WTC11 (cell line): ENCODE measurements around the gene VDR. TPM values are rescaled to one million over a fixed set of nuclear protein-coding genes. Genes with fewer than 3 reads are reported as not detected.
A peak's percentile ranks its signal among the peaks of the same experiment; 100 is the strongest.

Experiments
- ATAC-seq: fragments of 200-7000 bp; cut with Tn5 transposase; 2 replicates; pipeline ENCODE4 v1.10.0; 2021; ENCODE audit warnings: mild to moderate bottlenecking, moderate library complexity
- CTCF ChIA-PET: fragments of 300-600 bp; sonication (Branson Sonifier 250); formaldehyde crosslinking; loops from one replicate; lab custom pipeline; 2021; ENCODE audit warnings: antibody characterized with exemption; lab: Charles Lee
- POLR2A ChIA-PET: fragments of 350-600 bp; sonication (Branson Sonifier 250); formaldehyde crosslinking; loops from one replicate; lab custom pipeline; 2021; ENCODE audit warnings: antibody characterized with exemption; lab: Charles Lee
- DNase-seq: peaks from one replicate; pipeline ENCODE4 v3.0.0; 2021; ENCODE audit warnings: low spot score
- H3K27ac Mint-ChIP-seq: 2 replicates; pipeline ENCODE4 v1.8.0; 2021; ENCODE audit warnings: mixed read lengths
- H3K27me3 Mint-ChIP-seq: 2 replicates; pipeline ENCODE4 v1.8.0; 2021; ENCODE audit warnings: low read depth, mild to moderate bottlenecking, moderate library complexity, mixed read lengths
- H3K36me3 Mint-ChIP-seq: 2 replicates; pipeline ENCODE4 v1.8.0; 2021; ENCODE audit warnings: mixed read lengths
- H3K4me1 Mint-ChIP-seq: 2 replicates; pipeline ENCODE4 v1.8.0; 2022; ENCODE audit warnings: mixed read lengths
- H3K4me3 Mint-ChIP-seq: 2 replicates; pipeline ENCODE4 v1.8.0; 2021; ENCODE audit warnings: mild to moderate bottlenecking, moderate library complexity, mixed read lengths
- H3K9me3 Mint-ChIP-seq: 2 replicates; pipeline ENCODE4 v1.8.0; 2021; ENCODE audit warnings: mixed read lengths
- CBFB ChIP-seq: sonication (generic); formaldehyde crosslinking; IDR thresholded peaks from 2 replicates; pipeline ENCODE4 v1.8.1; 2022; ENCODE audit warnings: mild to moderate bottlenecking, low read depth, missing genetic modification reagents
- EMX1 ChIP-seq: fragments of 250-450 bp; sonication (Bioruptor Pico); IDR thresholded peaks from 2 replicates; pipeline ENCODE4 v1.8.0; 2021; ENCODE audit warnings: mild to moderate bottlenecking
- ESRRA ChIP-seq: sonication (generic); formaldehyde crosslinking; IDR thresholded peaks from 2 replicates; pipeline ENCODE4 v1.8.1; 2022; ENCODE audit warnings: mild to moderate bottlenecking, missing genetic modification reagents, borderline replicate concordance
- ETV6 ChIP-seq: sonication (generic); formaldehyde crosslinking; IDR thresholded peaks from 2 replicates; pipeline ENCODE4 v1.8.1; 2022; ENCODE audit warnings: mild to moderate bottlenecking, missing genetic modification reagents
- FOXK1 ChIP-seq: sonication (generic); formaldehyde crosslinking; IDR thresholded peaks from 2 replicates; pipeline ENCODE4 v1.8.0; 2022; ENCODE audit warnings: mild to moderate bottlenecking, moderate library complexity, missing genetic modification reagents
- GABPB1 ChIP-seq: sonication (generic); formaldehyde crosslinking; IDR thresholded peaks from 2 replicates; pipeline ENCODE4 v1.8.1; 2023; ENCODE audit warnings: mild to moderate bottlenecking, missing genetic modification reagents
- IRF2 ChIP-seq: sonication (generic); formaldehyde crosslinking; IDR thresholded peaks from 2 replicates; pipeline ENCODE4 v1.8.0; 2022; ENCODE audit warnings: low read depth, missing genetic modification reagents, borderline replicate concordance
- JAZF1 ChIP-seq: fragments of 250-450 bp; sonication (Bioruptor Pico); IDR thresholded peaks from 2 replicates; pipeline ENCODE4 v1.9.0; 2021; ENCODE audit warnings: moderate library complexity, mild to moderate bottlenecking, inconsistent platforms
- NR1H2 ChIP-seq: sonication (generic); formaldehyde crosslinking; IDR thresholded peaks from 2 replicates; pipeline ENCODE4 v1.9.0; 2021; ENCODE audit warnings: mild to moderate bottlenecking, moderate library complexity, missing genetic modification reagents
- RELA ChIP-seq: sonication (generic); formaldehyde crosslinking; IDR thresholded peaks from 2 replicates; pipeline ENCODE4 v1.8.1; 2022; ENCODE audit warnings: missing genetic modification reagents, mild to moderate bottlenecking, borderline replicate concordance
- RORB ChIP-seq: fragments of 250-450 bp; sonication (Bioruptor Pico); IDR thresholded peaks from 2 replicates; pipeline ENCODE4 v1.9.0; 2021; ENCODE audit warnings: mild to moderate bottlenecking
- SMAD3 ChIP-seq: sonication (generic); formaldehyde crosslinking; IDR thresholded peaks from 2 replicates; pipeline ENCODE4 v1.8.0; 2022; ENCODE audit warnings: missing genetic modification reagents, mild to moderate bottlenecking, borderline replicate concordance
- SOX15 ChIP-seq: fragments of 250-450 bp; sonication (Bioruptor Pico); IDR thresholded peaks from 2 replicates; pipeline ENCODE4 v1.9.0; 2021; ENCODE audit warnings: mild to moderate bottlenecking
- TEAD4 ChIP-seq: sonication (generic); formaldehyde crosslinking; IDR thresholded peaks from 2 replicates; pipeline ENCODE4 v1.8.0; 2022; ENCODE audit warnings: mild to moderate bottlenecking, missing genetic modification reagents
- TP53 ChIP-seq: sonication (generic); formaldehyde crosslinking; IDR thresholded peaks from 2 replicates; pipeline ENCODE4 v1.8.1; 2023; ENCODE audit warnings: mild to moderate bottlenecking, missing genetic modification reagents
- ZNF396 ChIP-seq: fragments of 250-450 bp; sonication (Bioruptor Pico); IDR thresholded peaks from 2 replicates; pipeline ENCODE4 v1.8.0; 2021; ENCODE audit warnings: mild to moderate bottlenecking, moderate library complexity, borderline replicate concordance
- ZNF423 ChIP-seq: fragments of 250-450 bp; sonication (Bioruptor Pico); IDR thresholded peaks from 2 replicates; pipeline ENCODE4 v2.1.2; 2022; ENCODE audit warnings: mild to moderate bottlenecking, moderate library complexity
- ZNF671 ChIP-seq: fragments of 250-450 bp; sonication (Bioruptor Pico); IDR thresholded peaks from 2 replicates; pipeline ENCODE4 v1.8.0; 2021; ENCODE audit warnings: mild to moderate bottlenecking
- total RNA-seq: library from RNA; stranded (reverse); gene quantifications from 3 replicates; pipeline ENCODE4 v1.2.3, GENCODE V29; 2021
- TF ChIP-seq, protein P1 (sequence below): sonication (generic); formaldehyde crosslinking; IDR thresholded peaks from 2 replicates; pipeline ENCODE4 v1.8.0; 2022; ENCODE audit warnings: missing genetic modification reagents
- TF ChIP-seq, protein P2 (sequence below): sonication (generic); formaldehyde crosslinking; IDR thresholded peaks from 2 replicates; pipeline ENCODE4 v1.8.1; 2023; ENCODE audit warnings: mild to moderate bottlenecking, missing genetic modification reagents
- TF ChIP-seq, protein P3 (sequence below): fragments of 250-450 bp; sonication (Bioruptor Pico); IDR thresholded peaks from 2 replicates; pipeline ENCODE4 v1.9.0; 2021; ENCODE audit warnings: mild to moderate bottlenecking
- TF ChIP-seq, protein P4 (sequence below): sonication (generic); formaldehyde crosslinking; IDR thresholded peaks from 2 replicates; pipeline ENCODE4 v1.8.1; 2023; ENCODE audit warnings: mild to moderate bottlenecking, missing genetic modification reagents
- TF ChIP-seq, protein P5 (sequence below): sonication (generic); formaldehyde crosslinking; IDR thresholded peaks from 2 replicates; pipeline ENCODE4 v1.8.1; 2023; ENCODE audit warnings: mild to moderate bottlenecking, missing genetic modification reagents, moderate library complexity

Gene VDR
- total RNA-seq, 1 experiment from 2014 or later: 1.3 TPM

DNA sequence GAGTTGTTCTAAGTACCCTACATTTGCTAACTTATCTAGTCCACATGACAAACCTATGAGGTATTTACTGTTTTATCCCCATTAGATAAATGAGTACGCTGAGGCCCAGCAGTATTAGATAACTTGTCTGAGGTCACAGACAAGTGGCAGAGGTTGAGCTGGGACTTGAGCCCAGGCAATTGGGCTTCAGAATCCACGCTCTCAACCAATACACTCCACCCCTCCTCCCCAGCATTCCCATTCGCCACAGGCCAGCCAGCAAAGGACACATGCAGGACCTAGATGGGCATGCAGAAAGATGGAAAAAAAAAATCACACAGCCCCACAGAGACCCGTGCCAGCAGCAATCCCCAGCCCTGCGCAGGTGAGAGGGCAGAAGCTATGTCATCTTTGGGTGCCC lies 97.5 kb downstream of the VDR start:
- POLR2A ChIA-PET: interaction anchor here (0.8 to 1.3 kb wide), 2 partner anchors 17 to 28 kb away, joined by 3 read pairs; no protein-coding TSS in a partner anchor

DNA sequence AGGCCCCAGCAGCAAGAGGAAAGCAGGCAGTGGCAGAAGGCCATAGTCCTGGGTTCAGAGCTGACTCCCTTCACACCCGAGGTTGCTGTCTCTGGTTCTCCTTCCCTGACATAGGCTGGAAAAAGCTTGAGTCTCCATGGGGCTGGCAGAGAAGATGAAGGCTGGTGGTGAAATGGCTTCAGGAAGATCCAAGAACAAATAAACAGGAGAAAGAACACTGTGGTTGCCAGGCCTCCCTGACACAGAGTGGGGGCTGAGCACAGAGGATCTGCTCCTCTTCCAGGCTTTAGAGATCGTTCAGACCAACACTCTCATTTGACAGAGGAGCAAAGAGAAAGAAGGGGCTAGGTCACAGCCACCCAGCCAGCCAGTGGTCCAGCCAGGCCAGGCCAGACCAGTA lies 99.4 kb downstream of the VDR start:
- H3K27ac Mint-ChIP-seq: peak overlapping the region; percentile 54
- ChIA-PET CTCF (interaction anchor here (0.8 to 14.9 kb wide), 3 partner anchors 23 to 31 kb away, joined by 3 to 408 read pairs (median 4); no protein-coding TSS in a partner anchor), POLR2A (interaction anchor here (1.4 kb wide), 1 partner anchor 352 kb away, joined by 3 read pairs; the partner anchor contains the start of gene ASB8)
- H3K4me1 Mint-ChIP-seq: peaks cover 66% of the 10 kb centered on the region
- H3K9me3 Mint-ChIP-seq: no peaks in the 10 kb centered on the region
- TF ChIP-seq JAZF1 (CRISPR knock-in tag) (no peak), SMAD3 (CRISPR knock-in tag) (no peak), EMX1 (CRISPR knock-in tag) (no peak), CBFB (CRISPR knock-in tag) (no peak), IRF2 (CRISPR knock-in tag) (no peak), GABPB1 (CRISPR knock-in tag) (no peak), ETV6 (no peak), TP53 (CRISPR knock-in tag) (no peak), NR1H2 (CRISPR knock-in tag) (no peak), SOX15 (CRISPR knock-in tag) (no peak), ZNF423 (CRISPR knock-in tag) (no peak), RELA (CRISPR knock-in tag) (no peak), ZNF396 (CRISPR knock-in tag) (no peak), RORB (CRISPR knock-in tag) (no peak)
- TF ChIP-seq, protein P1, sequence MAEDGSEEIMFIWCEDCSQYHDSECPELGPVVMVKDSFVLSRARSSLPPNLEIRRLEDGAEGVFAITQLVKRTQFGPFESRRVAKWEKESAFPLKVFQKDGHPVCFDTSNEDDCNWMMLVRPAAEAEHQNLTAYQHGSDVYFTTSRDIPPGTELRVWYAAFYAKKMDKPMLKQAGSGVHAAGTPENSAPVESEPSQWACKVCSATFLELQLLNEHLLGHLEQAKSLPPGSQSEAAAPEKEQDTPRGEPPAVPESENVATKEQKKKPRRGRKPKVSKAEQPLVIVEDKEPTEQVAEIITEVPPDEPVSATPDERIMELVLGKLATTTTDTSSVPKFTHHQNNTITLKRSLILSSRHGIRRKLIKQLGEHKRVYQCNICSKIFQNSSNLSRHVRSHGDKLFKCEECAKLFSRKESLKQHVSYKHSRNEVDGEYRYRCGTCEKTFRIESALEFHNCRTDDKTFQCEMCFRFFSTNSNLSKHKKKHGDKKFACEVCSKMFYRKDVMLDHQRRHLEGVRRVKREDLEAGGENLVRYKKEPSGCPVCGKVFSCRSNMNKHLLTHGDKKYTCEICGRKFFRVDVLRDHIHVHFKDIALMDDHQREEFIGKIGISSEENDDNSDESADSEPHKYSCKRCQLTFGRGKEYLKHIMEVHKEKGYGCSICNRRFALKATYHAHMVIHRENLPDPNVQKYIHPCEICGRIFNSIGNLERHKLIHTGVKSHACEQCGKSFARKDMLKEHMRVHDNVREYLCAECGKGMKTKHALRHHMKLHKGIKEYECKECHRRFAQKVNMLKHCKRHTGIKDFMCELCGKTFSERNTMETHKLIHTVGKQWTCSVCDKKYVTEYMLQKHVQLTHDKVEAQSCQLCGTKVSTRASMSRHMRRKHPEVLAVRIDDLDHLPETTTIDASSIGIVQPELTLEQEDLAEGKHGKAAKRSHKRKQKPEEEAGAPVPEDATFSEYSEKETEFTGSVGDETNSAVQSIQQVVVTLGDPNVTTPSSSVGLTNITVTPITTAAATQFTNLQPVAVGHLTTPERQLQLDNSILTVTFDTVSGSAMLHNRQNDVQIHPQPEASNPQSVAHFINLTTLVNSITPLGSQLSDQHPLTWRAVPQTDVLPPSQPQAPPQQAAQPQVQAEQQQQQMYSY (CRISPR knock-in tag): no peak
- TF ChIP-seq, protein P2, sequence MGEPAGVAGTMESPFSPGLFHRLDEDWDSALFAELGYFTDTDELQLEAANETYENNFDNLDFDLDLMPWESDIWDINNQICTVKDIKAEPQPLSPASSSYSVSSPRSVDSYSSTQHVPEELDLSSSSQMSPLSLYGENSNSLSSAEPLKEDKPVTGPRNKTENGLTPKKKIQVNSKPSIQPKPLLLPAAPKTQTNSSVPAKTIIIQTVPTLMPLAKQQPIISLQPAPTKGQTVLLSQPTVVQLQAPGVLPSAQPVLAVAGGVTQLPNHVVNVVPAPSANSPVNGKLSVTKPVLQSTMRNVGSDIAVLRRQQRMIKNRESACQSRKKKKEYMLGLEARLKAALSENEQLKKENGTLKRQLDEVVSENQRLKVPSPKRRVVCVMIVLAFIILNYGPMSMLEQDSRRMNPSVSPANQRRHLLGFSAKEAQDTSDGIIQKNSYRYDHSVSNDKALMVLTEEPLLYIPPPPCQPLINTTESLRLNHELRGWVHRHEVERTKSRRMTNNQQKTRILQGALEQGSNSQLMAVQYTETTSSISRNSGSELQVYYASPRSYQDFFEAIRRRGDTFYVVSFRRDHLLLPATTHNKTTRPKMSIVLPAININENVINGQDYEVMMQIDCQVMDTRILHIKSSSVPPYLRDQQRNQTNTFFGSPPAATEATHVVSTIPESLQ: no peak
- TF ChIP-seq, protein P3, sequence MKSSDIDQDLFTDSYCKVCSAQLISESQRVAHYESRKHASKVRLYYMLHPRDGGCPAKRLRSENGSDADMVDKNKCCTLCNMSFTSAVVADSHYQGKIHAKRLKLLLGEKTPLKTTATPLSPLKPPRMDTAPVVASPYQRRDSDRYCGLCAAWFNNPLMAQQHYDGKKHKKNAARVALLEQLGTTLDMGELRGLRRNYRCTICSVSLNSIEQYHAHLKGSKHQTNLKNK (CRISPR knock-in tag): no peak
- TF ChIP-seq, protein P4, sequence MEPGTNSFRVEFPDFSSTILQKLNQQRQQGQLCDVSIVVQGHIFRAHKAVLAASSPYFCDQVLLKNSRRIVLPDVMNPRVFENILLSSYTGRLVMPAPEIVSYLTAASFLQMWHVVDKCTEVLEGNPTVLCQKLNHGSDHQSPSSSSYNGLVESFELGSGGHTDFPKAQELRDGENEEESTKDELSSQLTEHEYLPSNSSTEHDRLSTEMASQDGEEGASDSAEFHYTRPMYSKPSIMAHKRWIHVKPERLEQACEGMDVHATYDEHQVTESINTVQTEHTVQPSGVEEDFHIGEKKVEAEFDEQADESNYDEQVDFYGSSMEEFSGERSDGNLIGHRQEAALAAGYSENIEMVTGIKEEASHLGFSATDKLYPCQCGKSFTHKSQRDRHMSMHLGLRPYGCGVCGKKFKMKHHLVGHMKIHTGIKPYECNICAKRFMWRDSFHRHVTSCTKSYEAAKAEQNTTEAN (CRISPR knock-in tag): no peak
- DNase-seq (no peak), ATAC-seq (no peak)
- no peak overlapping the region for H3K4me3 Mint-ChIP-seq
- H3K36me3 Mint-ChIP-seq: no peaks in the 10 kb centered on the region; the same call in 1 of the 2 replicates
- no peaks in the 10 kb centered on the region for H3K27me3 Mint-ChIP-seq

More for the DNA sequence above, 97.5 kb downstream of the VDR start:
- TF ChIP-seq GABPB1 (CRISPR knock-in tag) (no peak), ZNF671 (no peak), FOXK1 (no peak), TEAD4 (CRISPR knock-in tag) (no peak), ESRRA (no peak)
- TF ChIP-seq, protein P4 (CRISPR knock-in tag): no peak
- TF ChIP-seq, protein P2: no peak
- TF ChIP-seq, protein P5, sequence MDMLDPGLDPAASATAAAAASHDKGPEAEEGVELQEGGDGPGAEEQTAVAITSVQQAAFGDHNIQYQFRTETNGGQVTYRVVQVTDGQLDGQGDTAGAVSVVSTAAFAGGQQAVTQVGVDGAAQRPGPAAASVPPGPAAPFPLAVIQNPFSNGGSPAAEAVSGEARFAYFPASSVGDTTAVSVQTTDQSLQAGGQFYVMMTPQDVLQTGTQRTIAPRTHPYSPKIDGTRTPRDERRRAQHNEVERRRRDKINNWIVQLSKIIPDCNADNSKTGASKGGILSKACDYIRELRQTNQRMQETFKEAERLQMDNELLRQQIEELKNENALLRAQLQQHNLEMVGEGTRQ (CRISPR knock-in tag): no peak
- TF ChIP-seq, all 79 proteins: peak for 0
- peak overlapping the region; percentile 20 for H3K27ac Mint-ChIP-seq
- no peaks in the 10 kb centered on the region for H3K9me3 Mint-ChIP-seq
- H3K4me3 Mint-ChIP-seq: no peak overlapping the region
- CTCF ChIA-PET: interaction anchor here (0.8 to 8.8 kb wide), 14 partner anchors 9 to 156 kb away, joined by 3 to 81 read pairs (median 6); partner anchors contain the start of gene VDR
- H3K4me1 Mint-ChIP-seq: peaks cover 69% of the 10 kb centered on the region
- ATAC-seq (no peak), DNase-seq (no peak)
- no peaks in the 10 kb centered on the region; the same call in 1 of the 2 replicates for H3K36me3 Mint-ChIP-seq
- H3K27me3 Mint-ChIP-seq: no peaks in the 10 kb centered on the region
